Heart right ventricle (tissue), 16 donors: ENCODE results near the gene CYP2J2. TPM values are rescaled to one million over a fixed set of nuclear protein-coding genes. Genes with fewer than 3 reads are reported as not detected.
"Not testable (repeated sequence)": the region's sequence is repeated elsewhere in the genome, so short reads cannot be mapped to it uniquely, and the experiment has no call there.

Source experiments
- ATAC-seq, 8 donors: fragments of 200-7000 bp; cut with Tn5 transposase; one replicate each; pipeline ENCODE4 v1.9.1; 2020; ENCODE audit warnings: mild to moderate bottlenecking in 8 of 8, moderate library complexity in 8 of 8, moderate number of reproducible peaks in 1 of 8
- DNase-seq, 2 donors: peaks; one replicate each; pipeline ENCODE4 v3.0.0-alpha.2; 2020
- H3K27ac ChIP-seq, 10 donors: fragments of 200-600 bp; sonication (generic) in 2 of 10; one replicate each; pipeline versions ENCODE4 v1.5.0 to v1.8.0; 2020 to 2022; ENCODE audit warnings: mild to moderate bottlenecking in 3 of 10
- H3K27me3 ChIP-seq, 7 donors: fragments of 200-600 bp; one replicate each; pipeline ENCODE4 v1.8.0; 2021 to 2022; ENCODE audit warnings: mild to moderate bottlenecking in 2 of 7
- H3K36me3 ChIP-seq, 9 donors: fragments of 200-600 bp; sonication (generic) in 1 of 9; one replicate each; pipeline versions ENCODE4 v1.5.0 to v1.8.0; 2020 to 2022; ENCODE audit warnings: mild to moderate bottlenecking in 2 of 9
- H3K4me1 ChIP-seq, 9 donors: fragments of 200-600 bp; sonication (generic) in 1 of 9; one replicate each; pipeline versions ENCODE4 v1.5.0 to v1.8.0; 2020 to 2022; ENCODE audit warnings: mild to moderate bottlenecking in 4 of 9
- H3K4me3 ChIP-seq, 10 donors: fragments of 200-600 bp; sonication (generic) in 2 of 10; one replicate each; pipeline versions ENCODE4 v1.5.0 to v1.8.0; 2020 to 2022; ENCODE audit warnings: mild to moderate bottlenecking in 7 of 10, moderate library complexity in 2 of 10
- H3K9me3 ChIP-seq, 11 donors: fragments of 200-600 bp in 10 of 11; sonication (generic) in 2 of 11; one replicate each; pipeline versions ENCODE4 v1.5.0 to v1.8.0; 2013 to 2022; ENCODE audit warnings: mild to moderate bottlenecking in 2 of 11, control low read depth in 1 of 11, moderate library complexity in 1 of 11
- CTCF ChIP-seq, 9 donors: fragments of 200-600 bp; sonication (generic) in 2 of 9; IDR thresholded peaks; one replicate each; pipeline versions ENCODE4 v1.5.0 to v1.8.0; 2021 to 2022; ENCODE audit warnings: antibody characterized with exemption in 9 of 9, mild to moderate bottlenecking in 5 of 9, moderate library complexity in 1 of 9
- WGBS, 2 donors: extraction: QIAGEN DNeasy Blood & Tissue Kit; methylation state at CpG; one replicate each; pipeline ENCODE4 v1.1.7; 2013; ENCODE audit warnings: inconsistent platforms in 1 of 2; 5-methylcytosine and 5-hydroxymethylcytosine counted together
- intact Hi-C, 10 donors: fragments of 100-400 bp; cut with DNase I; formaldehyde crosslinking; loops; one replicate each; pipeline versions ENCODE4 v1.11.1 to v1.14.2; 2022
- polyA plus RNA-seq, 2 donors: library from polyadenylated mRNA; stranded (reverse); fragments of 200-250 nt; gene quantifications; one replicate each; pipeline ENCODE4 v1.2.3, GENCODE V29; 2013
- total RNA-seq, 10 donors: library from RNA; stranded (reverse); fragmentation: NEBNext Ultra II Directional in 3 of 10; extraction: Animal tissue kit (Norgen Biotek cat#: 25700) in 3 of 10; gene quantifications; one replicate each; pipeline versions ENCODE4 v1.2.1 to v1.2.4, GENCODE V29; 2021 to 2023
- donor health status: Arrhythmogenic right ventricular cardiomyopathy.
- donor health status: ischemic (EF 13 %, LVEDD 7.1; RV severe dilation, severe dysfunction).
- donor health status: healthy with polysubstance abuse.
- donor health status: DM: no; HTN: yes; CAD: no.
- donor health status: DM: no; HTN: no; CAD: no.
- donor health status: ischemic (EF 25% LVEDD 6.9; RV normal size, moderate dysfunction).
- donor health status: ischemic (EF 25% LVEDD 5.7; RV mildly dilated, moderate dysfunction).
- donor health status: healthy.
- donor health status: DM: yes; HTN: yes; CAD: no.
- donor health status: Ischemic cardiomyopathy.
- donor health status: ischemic (EF 35%, LVEDD 5.7; RV mildly dilated, moderate dysfunction).
- donor health status: nonischemic (EF 11% LVEDD 7.7; RV severe dilation, severe dysfunction).
- donor health status: DM: yes; HTN: yes; CAD: no.
- donor health status: PGD.
- donor health status: ischemic (EF 29% LVEDD 5.4; RV normal size, mild dysfunction).
- donor health status: nonischemic (EF 23%, LVEDD 6.1; RV moderate dilation, normal function).

CYP2J2 gene
- total and polyA plus RNA-seq, 12 donors = 24.0 to 212 (median 130) TPM

- Histone ChIP-seq H3K27ac (peak overlapping the region in 6 of 10 donors; percentile 53 to 92 (median 90)), H3K4me1 (peaks cover 0 to 76% (median 36%) of the 10 kb centered on the region in 9 donors), H3K9me3 (no peaks in the 10 kb centered on the region), H3K36me3 (peaks cover 0 to 4% (median 0%) of the 10 kb centered on the region in 9 donors), H3K4me3 (no peak overlapping the region), H3K27me3 (peaks cover 0 to 5% (median 0%) of the 10 kb centered on the region in 7 donors)
- WGBS, 2 donors = 89 to 90% methylated on average over 2 of the region's 2 CpGs
- intact Hi-C loops = no loop called here
- DNase-seq = no peak
- TF ChIP-seq CTCF (IDR thresholded peaks at IDR 0.05) = no peak
- no peak for ATAC-seq
Measured at GRCh38 chr1:59917785-59918180, 8.8 kb downstream of the CYP2J2 start.

DNA sequence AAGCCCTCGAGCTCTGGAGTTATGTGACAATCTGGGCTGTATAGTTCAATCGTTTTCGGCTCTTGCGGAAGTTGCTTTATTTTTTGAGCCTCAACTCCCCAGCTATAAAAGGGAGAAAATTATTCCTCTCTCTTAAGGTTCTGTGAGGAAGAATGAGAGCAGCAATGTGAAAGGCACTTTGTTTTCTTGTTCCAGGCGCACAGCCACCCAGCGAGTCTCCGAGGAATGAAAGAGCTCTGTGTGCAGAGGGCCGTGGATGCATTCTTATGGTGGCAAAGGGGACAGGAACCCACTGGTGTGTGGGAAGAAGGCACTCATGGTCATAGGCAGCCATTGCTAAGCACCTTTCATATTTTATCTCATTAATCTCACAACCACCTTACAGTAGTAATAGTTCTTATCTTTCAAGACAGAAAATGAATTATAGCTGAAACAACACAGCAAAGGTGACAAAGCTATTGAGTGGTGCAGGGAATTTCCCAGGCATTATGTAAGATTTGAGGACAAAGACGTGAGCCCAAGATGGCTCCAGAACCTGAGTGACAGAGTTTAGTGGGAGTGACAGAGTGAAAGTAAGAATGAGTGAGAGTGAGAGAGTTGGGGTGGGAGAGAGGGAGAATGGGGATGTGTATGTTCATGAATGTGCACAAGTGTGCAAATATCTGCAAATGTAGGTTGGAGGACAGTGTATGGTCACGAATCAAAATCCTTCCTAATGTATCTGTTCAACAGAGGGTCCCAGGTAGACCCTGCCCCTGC lies 9.4 kb downstream of the CYP2J2 start:
- Histone ChIP-seq H3K27ac (peak overlapping the region in 6 of 10 donors; percentile 38 to 92 (median 90)), H3K4me1 (peaks cover 0 to 81% (median 36%) of the 10 kb centered on the region in 9 donors), H3K4me3 (no peak overlapping the region), H3K36me3 (peaks cover 0 to 9% (median 0%) of the 10 kb centered on the region in 9 donors), H3K9me3 (no peaks in the 10 kb centered on the region), H3K27me3 (peaks cover 0 to 5% (median 0%) of the 10 kb centered on the region in 7 donors)
- TF ChIP-seq CTCF (IDR thresholded peaks at IDR 0.05) = no peak
- ATAC-seq (peak in 2 of 8 donors; percentile 33 to 37), DNase-seq (no peak)
- intact Hi-C loops = no loop called here
- 83 to 84% methylated on average over 10 of the region's 10 CpGs for whole genome bisulfite sequencing, 2 donors

DNA sequence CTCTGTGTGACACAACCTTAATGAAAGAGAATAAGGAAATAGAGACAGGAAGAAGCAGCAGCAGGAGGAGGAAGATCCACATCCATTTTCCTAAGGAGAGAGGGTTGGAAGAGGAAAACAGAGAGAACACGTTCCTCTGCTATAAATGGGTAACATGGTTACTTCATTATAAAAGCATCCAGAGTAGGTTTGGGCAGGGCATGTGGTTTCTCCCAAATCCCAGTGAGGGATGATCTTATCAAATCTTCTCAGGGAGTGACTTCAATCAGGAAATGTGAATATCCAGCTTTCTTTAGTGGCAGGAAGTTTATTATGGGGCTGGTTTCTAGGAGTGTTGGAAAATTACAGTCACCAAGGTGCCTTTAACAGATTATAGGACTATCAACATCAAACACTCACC lies 11.1 kb downstream of the CYP2J2 start:
- H3K36me3 ChIP-seq = peaks cover 0 to 26% (median 0%) of the 10 kb centered on the region in 9 donors
- peaks cover 0 to 5% (median 0%) of the 10 kb centered on the region in 7 donors for H3K27me3 ChIP-seq
- peak overlapping the region in 8 of 10 donors; percentile 18 to 92 (median 80) for H3K27ac ChIP-seq
- H3K4me1 ChIP-seq = peaks cover 0 to 93% (median 32%) of the 10 kb centered on the region in 9 donors
- ATAC-seq (no peak), DNase-seq (no peak)
- no peak overlapping the region for H3K4me3 ChIP-seq
- WGBS, 2 donors = 13 to 16% methylated on average over 1 of the region's 1 CpG
- intact Hi-C loops = no loop called here
- no peak for TF ChIP-seq CTCF (IDR thresholded peaks at IDR 0.05)
- no peaks in the 10 kb centered on the region for H3K9me3 ChIP-seq

GRCh38 chr1:59914791-59915286 lies 11.7 kb downstream of the CYP2J2 start:
- intact Hi-C loops, H3K9me3 ChIP-seq, H3K4me3 ChIP-seq, H3K27me3 ChIP-seq, DNase-seq, ATAC-seq: not testable (repeated sequence)
- 58 to 73% methylated on average over 7 of the region's 7 CpGs for WGBS, 2 donors
- Histone ChIP-seq H3K27ac (peak overlapping the region in 8 of 10 donors; percentile 18 to 92 (median 80)), H3K4me1 (peaks cover 0 to 93% (median 26%) of the 10 kb centered on the region in 9 donors), H3K36me3 (peaks cover 0 to 33% (median 0%) of the 10 kb centered on the region in 9 donors)
